ENCODE measurements around the gene PARP11.

Gene PARP11

GRCh38 chr12:3802721-3803120 lies 70.5 kb downstream of the PARP11 start:
- Histone ChIP-seq H3K4me2 (ENCODE audit: insufficient read depth, low read length) (no peak overlapping the region), H3K27me3 (ENCODE audit: insufficient read depth, low read length, poor library complexity) (no peaks in the 10 kb centered on the region), H4K20me1 (ENCODE audit: insufficient read depth, low read length) (no peaks in the 10 kb centered on the region), H3K4me3 (ENCODE audit: low read depth in 1 of 2, low read length in 2 of 2) (no peak overlapping the region), H3K4me1 (ENCODE audit: insufficient read depth, low read length) (no peaks in the 10 kb centered on the region), H3K9ac (ENCODE audit: low read depth, low read length) (no peak overlapping the region), H2AFZ (ENCODE audit: low read depth, low read length) (no peak overlapping the region), H3K27ac (ENCODE audit: low read length) (no peak overlapping the region), H3K9me3 (ENCODE audit: insufficient read depth, low read length, severe bottlenecking) (no peaks in the 10 kb centered on the region), H3K79me2 (ENCODE audit: insufficient read depth, low read length) (no peaks in the 10 kb centered on the region), H3K36me3 (ENCODE audit: insufficient read depth, low read length) (no peaks in the 10 kb centered on the region)
- no peak for TF ChIP-seq EZH2 (IDR thresholded peaks at IDR 0.05; ENCODE audit: borderline replicate concordance, low read depth, low read length, severe bottlenecking)
- no peak for TF ChIP-seq CTCF (IDR thresholded peaks at IDR 0.05; ENCODE audit: borderline replicate concordance, extremely low read depth, low read length, poor library complexity, severe bottlenecking)
- DNase-seq (no peak), ATAC-seq (ENCODE audit: insufficient read depth, low read depth) (no peak)

GRCh38 chr12:3797531-3798048 lies 75.6 kb downstream of the PARP11 start:
- H3K4me2 ChIP-seq (ENCODE audit: insufficient read depth, low read length), result no peak overlapping the region
- H3K4me3 ChIP-seq (ENCODE audit: low read depth in 1 of 2, low read length in 2 of 2), result no peak overlapping the region
- no peaks in the 10 kb centered on the region for H3K27me3 ChIP-seq (ENCODE audit: insufficient read depth, low read length, poor library complexity)
- no peak for TF ChIP-seq CTCF (IDR thresholded peaks at IDR 0.05; ENCODE audit: borderline replicate concordance, extremely low read depth, low read length, poor library complexity, severe bottlenecking)
- no peak for TF ChIP-seq EZH2 (IDR thresholded peaks at IDR 0.05; ENCODE audit: borderline replicate concordance, low read depth, low read length, severe bottlenecking)
- H3K36me3 ChIP-seq (ENCODE audit: insufficient read depth, low read length), result no peaks in the 10 kb centered on the region
- H2AFZ ChIP-seq (ENCODE audit: low read depth, low read length), result no peak overlapping the region
- H3K79me2 ChIP-seq (ENCODE audit: insufficient read depth, low read length), result no peaks in the 10 kb centered on the region
- no peak overlapping the region for H3K9ac ChIP-seq (ENCODE audit: low read depth, low read length)
- H3K4me1 ChIP-seq (ENCODE audit: insufficient read depth, low read length), result no peaks in the 10 kb centered on the region
- no peak overlapping the region for H3K27ac ChIP-seq (ENCODE audit: low read length)
- DNase-seq, result no peak
- ATAC-seq (ENCODE audit: insufficient read depth, low read depth), result no peak
- H4K20me1 ChIP-seq (ENCODE audit: insufficient read depth, low read length), result no peaks in the 10 kb centered on the region
- no peaks in the 10 kb centered on the region for H3K9me3 ChIP-seq (ENCODE audit: insufficient read depth, low read length, severe bottlenecking)

- TF ChIP-seq EZH2 (IDR thresholded peaks at IDR 0.05; ENCODE audit: borderline replicate concordance, low read depth, low read length, severe bottlenecking) (no peak), CTCF (IDR thresholded peaks at IDR 0.05; ENCODE audit: borderline replicate concordance, extremely low read depth, low read length, poor library complexity, severe bottlenecking) (no peak)
- Histone ChIP-seq H3K9ac (ENCODE audit: low read depth, low read length) (no peak overlapping the region), H3K27me3 (ENCODE audit: insufficient read depth, low read length, poor library complexity) (no peaks in the 10 kb centered on the region), H2AFZ (ENCODE audit: low read depth, low read length) (no peak overlapping the region), H3K27ac (ENCODE audit: low read length) (no peak overlapping the region), H3K36me3 (ENCODE audit: insufficient read depth, low read length) (no peaks in the 10 kb centered on the region), H3K79me2 (ENCODE audit: insufficient read depth, low read length) (no peaks in the 10 kb centered on the region), H3K4me3 (ENCODE audit: low read depth in 1 of 2, low read length in 2 of 2) (no peak overlapping the region), H3K4me2 (ENCODE audit: insufficient read depth, low read length) (no peak overlapping the region), H3K9me3 (ENCODE audit: insufficient read depth, low read length, severe bottlenecking) (no peaks in the 10 kb centered on the region), H4K20me1 (ENCODE audit: insufficient read depth, low read length) (no peaks in the 10 kb centered on the region), H3K4me1 (ENCODE audit: insufficient read depth, low read length) (no peaks in the 10 kb centered on the region)
- ATAC-seq (ENCODE audit: insufficient read depth, low read depth) (no peak), DNase-seq (no peak)
Observed at GRCh38 chr12:3795492-3796133, 77.6 kb downstream of the PARP11 start.

Data from DND-41 (cell line).